ENCODE data around the gene ABCA4. TPM values are rescaled to one million over a fixed set of nuclear protein-coding genes. Genes with fewer than 3 reads are reported as not detected.

Gene ABCA4
- total RNA-seq, 6 experiments from 2014 or later, result 0.49 to 0.99 (median 0.75) TPM

DNA sequence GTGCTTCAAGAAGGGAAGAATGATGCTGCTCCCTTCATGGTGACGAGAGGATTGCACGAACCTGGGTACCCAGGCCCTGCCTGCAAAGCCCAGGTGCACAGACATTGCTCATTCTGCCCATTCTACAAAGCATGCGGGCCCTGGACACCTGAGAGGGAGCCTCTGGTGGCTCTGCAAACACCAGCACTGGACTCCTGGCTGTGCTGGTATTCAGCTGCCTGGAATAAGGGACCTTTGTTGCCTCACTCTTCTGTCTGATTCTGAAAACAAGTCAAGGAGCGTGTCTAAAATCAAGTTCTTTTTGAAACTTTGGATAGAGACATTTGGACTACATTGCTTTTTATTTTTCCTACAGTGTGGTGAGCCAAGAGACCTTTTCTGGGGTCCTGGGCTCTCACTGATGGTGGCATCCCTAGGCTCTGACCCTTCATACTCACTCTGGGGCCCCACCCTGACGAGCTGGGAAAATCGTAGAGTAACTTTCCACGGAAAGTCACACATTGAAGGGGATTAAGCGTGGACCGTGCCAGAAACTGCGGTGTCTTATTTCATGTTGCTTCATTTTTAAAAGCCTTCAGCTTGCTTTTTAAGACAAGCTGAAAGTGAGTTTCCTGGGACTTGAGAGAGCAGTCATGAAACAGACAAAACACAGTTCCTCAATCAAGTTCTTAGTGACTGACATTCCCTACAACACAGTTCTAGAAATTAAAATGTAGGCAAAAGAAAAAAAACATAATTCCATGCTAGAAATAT lies 24.0 kb downstream of the ABCA4 start:
- no peak for TF ChIP-seq POLR2A (IDR thresholded peaks at IDR 0.05)
- TF ChIP-seq, protein P1, sequence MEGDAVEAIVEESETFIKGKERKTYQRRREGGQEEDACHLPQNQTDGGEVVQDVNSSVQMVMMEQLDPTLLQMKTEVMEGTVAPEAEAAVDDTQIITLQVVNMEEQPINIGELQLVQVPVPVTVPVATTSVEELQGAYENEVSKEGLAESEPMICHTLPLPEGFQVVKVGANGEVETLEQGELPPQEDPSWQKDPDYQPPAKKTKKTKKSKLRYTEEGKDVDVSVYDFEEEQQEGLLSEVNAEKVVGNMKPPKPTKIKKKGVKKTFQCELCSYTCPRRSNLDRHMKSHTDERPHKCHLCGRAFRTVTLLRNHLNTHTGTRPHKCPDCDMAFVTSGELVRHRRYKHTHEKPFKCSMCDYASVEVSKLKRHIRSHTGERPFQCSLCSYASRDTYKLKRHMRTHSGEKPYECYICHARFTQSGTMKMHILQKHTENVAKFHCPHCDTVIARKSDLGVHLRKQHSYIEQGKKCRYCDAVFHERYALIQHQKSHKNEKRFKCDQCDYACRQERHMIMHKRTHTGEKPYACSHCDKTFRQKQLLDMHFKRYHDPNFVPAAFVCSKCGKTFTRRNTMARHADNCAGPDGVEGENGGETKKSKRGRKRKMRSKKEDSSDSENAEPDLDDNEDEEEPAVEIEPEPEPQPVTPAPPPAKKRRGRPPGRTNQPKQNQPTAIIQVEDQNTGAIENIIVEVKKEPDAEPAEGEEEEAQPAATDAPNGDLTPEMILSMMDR (IDR thresholded peaks at IDR 0.05), result no peak
- no peaks in the 10 kb centered on the region for H3K36me3 ChIP-seq
- H3K27me3 ChIP-seq, result no peaks in the 10 kb centered on the region
- intact Hi-C loops (cut with DNase I), result no loop called here
- 71% methylated on average over 6 of the region's 10 CpGs for WGBS (ENCODE audit: insufficient coverage, low coverage, low lambda C conversion rate, missing lambda C conversion rate)
- DNase-seq (no peak), ATAC-seq (no peak)
- H3K4me3 ChIP-seq, result no peak overlapping the region
- no peaks in the 10 kb centered on the region for H3K4me1 ChIP-seq
- no peaks in the 10 kb centered on the region for H3K9me3 ChIP-seq
- no peak overlapping the region for H3K27ac ChIP-seq

DNA sequence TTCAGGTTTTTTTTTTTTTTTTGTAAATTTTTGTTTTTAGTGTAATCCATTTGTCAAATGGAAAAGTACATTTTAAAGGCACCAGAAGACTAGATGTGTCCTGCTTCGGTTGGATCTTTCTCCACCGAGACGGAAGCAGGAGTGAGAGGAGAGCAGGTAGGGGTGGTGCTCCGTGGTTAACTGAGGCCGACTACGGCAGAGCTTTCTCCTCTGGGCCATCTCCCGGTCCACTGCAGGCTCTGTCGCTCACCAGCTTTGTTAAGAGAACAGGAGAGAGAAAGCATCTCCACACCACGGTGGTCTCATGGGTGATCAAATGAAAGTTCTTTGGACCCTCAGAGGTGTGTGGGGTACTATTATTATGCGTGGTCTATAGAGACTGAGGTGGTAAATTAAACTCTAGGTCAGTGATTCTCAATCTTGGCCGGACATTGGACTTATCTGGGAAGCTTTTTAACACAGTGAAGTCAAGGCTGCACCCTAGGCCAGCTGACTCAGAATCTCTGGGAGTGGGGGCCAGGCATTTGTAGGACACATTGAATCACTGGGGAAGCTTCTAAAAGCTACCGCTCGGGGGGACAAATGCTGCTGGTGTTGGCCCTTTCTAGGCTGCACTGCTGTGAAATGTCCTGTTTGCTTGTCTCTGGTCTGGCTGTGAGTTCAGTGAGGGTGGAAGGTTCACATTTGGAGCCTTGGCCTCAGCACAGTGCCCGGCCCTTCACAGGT lies 25.0 kb downstream of the ABCA4 start:
- H3K4me3 ChIP-seq, result no peak overlapping the region
- no peaks in the 10 kb centered on the region for H3K27me3 ChIP-seq
- peak overlapping the region in 2 of 3 donors; percentile 9 to 57 for H3K27ac ChIP-seq
- TF ChIP-seq, protein P1 (IDR thresholded peaks at IDR 0.05), result no peak
- WGBS (ENCODE audit: insufficient coverage, low coverage, low lambda C conversion rate, missing lambda C conversion rate), result 78% methylated on average over 10 of the region's 14 CpGs
- peak in 2 of 4 donors; percentile 12 to 33 for ATAC-seq
- intact Hi-C loops (cut with DNase I), result no loop called here
- no peaks in the 10 kb centered on the region for H3K4me1 ChIP-seq
- no peak for DNase-seq
- no peaks in the 10 kb centered on the region for H3K36me3 ChIP-seq
- H3K9me3 ChIP-seq, result no peaks in the 10 kb centered on the region

DNA sequence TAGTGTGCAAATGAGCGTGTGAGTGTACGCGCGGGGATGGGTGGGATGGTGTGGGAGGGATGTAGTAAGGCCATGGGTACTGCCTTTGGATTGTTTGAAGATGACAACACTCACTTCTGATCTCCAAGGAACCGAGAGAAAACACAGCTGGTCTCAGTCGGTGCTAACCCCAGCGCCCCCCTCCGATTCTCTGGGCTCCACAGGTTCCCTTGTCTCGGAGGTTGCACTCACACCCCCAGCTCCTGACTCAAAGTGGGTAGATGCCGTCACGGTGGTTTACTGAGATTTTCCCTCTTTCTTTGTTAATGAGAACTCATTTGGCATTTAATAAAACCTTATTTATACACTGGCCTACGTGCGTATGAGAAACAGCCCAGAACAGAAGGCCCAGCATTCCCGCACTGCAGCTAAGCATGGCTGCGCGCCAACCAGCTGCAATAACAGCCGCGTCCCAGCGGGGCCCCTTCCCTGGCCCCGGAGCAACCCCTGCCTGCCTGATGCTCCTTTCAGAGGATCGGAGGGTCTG lies 25.8 kb downstream of the ABCA4 start:
- peak in 1 of 3 donors; percentile 58 for DNase-seq
- peak overlapping the region; percentile 9 to 74 (median 37) for H3K27ac ChIP-seq

DNA sequence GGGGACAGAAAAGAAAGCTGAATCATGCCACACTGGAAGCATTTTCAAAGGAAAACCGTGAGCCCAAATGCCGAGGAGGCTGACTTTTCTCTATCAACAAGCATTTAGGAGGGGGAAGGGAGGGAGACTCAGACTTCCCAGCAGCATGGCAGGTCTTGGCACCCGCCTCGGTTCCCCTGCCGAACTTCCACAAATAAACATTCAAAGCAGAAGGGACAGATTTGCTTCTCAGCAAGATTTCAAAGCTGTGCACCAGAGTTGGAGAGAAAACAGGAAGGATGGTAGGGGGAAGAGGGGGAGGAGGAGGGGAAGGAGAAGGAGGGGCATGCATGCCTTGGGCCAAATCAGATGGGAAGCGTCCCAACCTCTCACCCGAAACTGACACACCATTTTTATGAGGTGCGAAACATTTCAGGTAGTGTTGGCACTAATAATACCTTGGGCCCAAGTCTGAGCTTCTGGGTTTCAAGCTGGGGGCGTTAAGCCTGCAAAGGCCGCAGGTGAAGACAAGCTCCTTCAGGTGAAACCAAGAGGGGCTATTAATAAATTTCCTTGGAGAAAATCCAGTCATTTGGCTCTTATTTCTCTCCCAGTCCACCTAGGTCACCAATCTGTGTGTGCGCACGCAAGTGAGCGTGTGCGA lies 26.4 kb downstream of the ABCA4 start:
- ATAC-seq (peak; percentile 53 to 70 (median 60)), DNase-seq (peak in 1 of 3 donors; percentile 58)
- Histone ChIP-seq H3K27me3 (no peaks in the 10 kb centered on the region), H3K4me3 (no peak overlapping the region), H3K4me1 (no peaks in the 10 kb centered on the region), H3K27ac (peak overlapping the region; percentile 3 to 74 (median 49)), H3K36me3 (no peaks in the 10 kb centered on the region), H3K9me3 (no peaks in the 10 kb centered on the region)
- intact Hi-C loops (cut with DNase I), result no loop called here
- 65% methylated on average over 14 of the region's 14 CpGs for WGBS (ENCODE audit: insufficient coverage, low coverage, low lambda C conversion rate, missing lambda C conversion rate)
- TF ChIP-seq, protein P1 (IDR thresholded peaks at IDR 0.05), result no peak
- TF ChIP-seq POLR2A (IDR thresholded peaks at IDR 0.05), result no peak

More for the DNA sequence above, 25.8 kb downstream of the ABCA4 start:
- H3K9me3 ChIP-seq, result no peaks in the 10 kb centered on the region
- no peaks in the 10 kb centered on the region for H3K27me3 ChIP-seq
- no peaks in the 10 kb centered on the region for H3K4me1 ChIP-seq
- H3K4me3 ChIP-seq, result no peak overlapping the region
- intact Hi-C loops (cut with DNase I), result no loop called here
- TF ChIP-seq, protein P1 (IDR thresholded peaks at IDR 0.05), result no peak
- TF ChIP-seq POLR2A (IDR thresholded peaks at IDR 0.05), result no peak
- 69% methylated on average over 18 of the region's 21 CpGs for WGBS (ENCODE audit: insufficient coverage, low coverage, low lambda C conversion rate, missing lambda C conversion rate)
- peak in 1 of 4 donors; percentile 34 for ATAC-seq
- H3K36me3 ChIP-seq, result no peaks in the 10 kb centered on the region

All from right lobe of liver (tissue), 6 donors.